Liver (tissue), 9 donors: ENCODE results near the gene ASPSCR1. TPM values are rescaled to one million over a fixed set of nuclear protein-coding genes. Genes with fewer than 3 reads are reported as not detected.
"Not testable (repeated sequence)": the region's sequence is repeated elsewhere in the genome, so short reads cannot be mapped to it uniquely, and the experiment has no call there.

Source experiments
- DNase-seq: peaks from one replicate; pipeline ENCODE4 v3.0.0-alpha.2; 2017; ENCODE audit warnings: low spot score
- H3K27ac ChIP-seq, 2 donors: one replicate each; pipeline ENCODE4 v1.7.0; 2013; ENCODE audit warnings: inconsistent platforms in 2 of 2, low read length in 2 of 2, control low read depth in 1 of 2, low read depth in 1 of 2, mild to moderate bottlenecking in 1 of 2
- H3K27me3 ChIP-seq, 4 donors: one replicate each; pipeline versions ENCODE4 v1.6.1 to v1.7.0; 2013; ENCODE audit warnings: low read length in 3 of 4, inconsistent platforms in 1 of 4, mild to moderate bottlenecking in 1 of 4, moderate library complexity in 1 of 4; ENCODE audit not compliant: control insufficient read depth in 4 of 4, insufficient read depth in 4 of 4
- H3K36me3 ChIP-seq, 4 donors: one replicate each; pipeline versions ENCODE4 v1.6.1 to v1.7.0; 2013; ENCODE audit warnings: low read length in 3 of 4, mild to moderate bottlenecking in 3 of 4, low read depth in 1 of 4, moderate library complexity in 1 of 4; ENCODE audit not compliant: control insufficient read depth in 4 of 4, insufficient read depth in 3 of 4
- H3K4me1 ChIP-seq, 4 donors: one replicate each; pipeline versions ENCODE4 v1.6.1 to v1.7.0; 2013; ENCODE audit warnings: low read length in 3 of 4, mild to moderate bottlenecking in 3 of 4, moderate library complexity in 1 of 4; ENCODE audit not compliant: control insufficient read depth in 4 of 4, insufficient read depth in 4 of 4
- H3K4me3 ChIP-seq, 3 donors: one replicate each; pipeline versions ENCODE4 v1.6.1 to v1.7.0; 2013; ENCODE audit warnings: low read length in 3 of 3, control low read depth in 1 of 3, low read depth in 1 of 3, mild to moderate bottlenecking in 1 of 3
- H3K9ac ChIP-seq, 2 donors: one replicate each; pipeline ENCODE4 v1.7.0; 2013; ENCODE audit warnings: low read length in 2 of 2, mild to moderate bottlenecking in 2 of 2, moderate library complexity in 2 of 2, control low read depth in 1 of 2, low read depth in 1 of 2
- H3K9me3 ChIP-seq, 4 donors: one replicate each; pipeline versions ENCODE4 v1.6.1 to v1.7.0; 2013; ENCODE audit warnings: low read length in 3 of 4; ENCODE audit not compliant: control insufficient read depth in 4 of 4
- EGR1 ChIP-seq, 2 donors: IDR thresholded peaks; 2 replicates each; pipeline ENCODE4 v1.6.1; 2016 to 2018; ENCODE audit warnings: antibody characterized with exemption in 2 of 2, low read depth in 2 of 2
- GABPA ChIP-seq, 2 donors: IDR thresholded peaks in 1 of 2; conservative IDR thresholded peaks in 1 of 2; 2 replicates each; pipeline ENCODE4 v1.6.1; 2016; ENCODE audit warnings: antibody characterized with exemption in 2 of 2, mild to moderate bottlenecking in 1 of 2, moderate library complexity in 1 of 2
- HNF4G ChIP-seq: IDR thresholded peaks from 2 replicates; pipeline ENCODE4 v1.6.1; 2016; ENCODE audit warnings: antibody characterized with exemption
- RAD21 ChIP-seq, 2 donors: IDR thresholded peaks; 2 replicates each; pipeline ENCODE4 v1.6.1; 2016; ENCODE audit warnings: antibody characterized with exemption in 2 of 2, mild to moderate bottlenecking in 2 of 2
- RXRA ChIP-seq, 2 donors: IDR thresholded peaks; 2 replicates each; pipeline ENCODE4 v1.6.1; 2017 to 2018; ENCODE audit warnings: antibody characterized with exemption in 2 of 2, mild to moderate bottlenecking in 1 of 2
- WGBS: extraction: QIAGEN DNeasy Blood & Tissue Kit; methylation state at CpG from one replicate; pipeline ENCODE4 v1.1.7; 2013; 5-methylcytosine and 5-hydroxymethylcytosine counted together
- polyA plus RNA-seq, 2 donors: library from polyadenylated mRNA; stranded (reverse) in 1 of 2; unstranded in 1 of 2; fragments of 200-250 nt in 1 of 2; fragments of >200 nt in 1 of 2; fragmentation: Nextera tagmentation in 1 of 2; extraction: Ambion mirVana in 1 of 2; gene quantifications; one replicate each; pipeline versions ENCODE4 v1.2.1 to v1.2.3, GENCODE V29; 2013 to 2015
- total RNA-seq, 2 donors: library from RNA; depleted of rRNA; stranded (reverse); fragments of >200 nt; gene quantifications; one replicate each; pipeline ENCODE4 v1.2.3, GENCODE V29; 2014
- TF ChIP-seq, protein P1 (sequence below): IDR thresholded peaks from 2 replicates; pipeline ENCODE4 v1.6.1; 2016; ENCODE audit warnings: antibody characterized with exemption
- TF ChIP-seq, protein P2 (sequence below): IDR thresholded peaks from 2 replicates; pipeline ENCODE4 v1.6.1; 2016; ENCODE audit warnings: antibody characterized with exemption
- TF ChIP-seq, protein P3 (sequence below): IDR thresholded peaks from 2 replicates; pipeline ENCODE4 v1.6.1; 2016; ENCODE audit warnings: antibody characterized with exemption
- donor health status: healthy.
- donor health status: healthy.
- donor health status: healthy.
- donor health status: healthy.
- donor health status: healthy.

The ASPSCR1 gene
- total and polyA plus RNA-seq, 4 donors = 17.8 to 26.2 (median 20.4) TPM

DNA sequence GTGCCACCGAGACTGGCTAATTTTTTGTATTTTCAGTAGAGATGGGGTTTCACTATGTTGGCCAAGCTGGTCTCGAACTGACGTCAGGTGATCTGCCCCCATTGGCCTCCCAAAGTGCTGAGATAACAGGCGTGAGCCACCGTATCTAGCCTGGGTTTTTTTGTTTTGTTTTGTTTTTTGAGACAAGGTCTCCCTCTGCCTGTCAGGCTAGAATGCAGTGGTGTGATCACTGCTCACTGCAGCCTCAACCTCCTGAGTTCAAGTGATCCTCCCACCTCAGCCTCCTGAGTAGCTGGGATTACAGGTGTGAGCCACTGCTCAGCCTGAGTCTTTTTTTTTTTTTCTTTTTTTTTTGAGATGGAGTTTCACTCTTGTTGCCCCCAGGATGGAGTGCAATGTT lies 24.0 kb upstream of the ASPSCR1 start:
- H3K9ac ChIP-seq, H3K4me3 ChIP-seq, H3K9me3 ChIP-seq, DNase-seq, H3K27me3 ChIP-seq, H3K4me1 ChIP-seq, H3K36me3 ChIP-seq, H3K27ac ChIP-seq: not testable (repeated sequence)
- peak in 1 of 2 donors; percentile 32 for TF ChIP-seq RAD21 (IDR thresholded peaks at IDR 0.05)
- 75% methylated on average over 5 of the region's 5 CpGs for WGBS

DNA sequence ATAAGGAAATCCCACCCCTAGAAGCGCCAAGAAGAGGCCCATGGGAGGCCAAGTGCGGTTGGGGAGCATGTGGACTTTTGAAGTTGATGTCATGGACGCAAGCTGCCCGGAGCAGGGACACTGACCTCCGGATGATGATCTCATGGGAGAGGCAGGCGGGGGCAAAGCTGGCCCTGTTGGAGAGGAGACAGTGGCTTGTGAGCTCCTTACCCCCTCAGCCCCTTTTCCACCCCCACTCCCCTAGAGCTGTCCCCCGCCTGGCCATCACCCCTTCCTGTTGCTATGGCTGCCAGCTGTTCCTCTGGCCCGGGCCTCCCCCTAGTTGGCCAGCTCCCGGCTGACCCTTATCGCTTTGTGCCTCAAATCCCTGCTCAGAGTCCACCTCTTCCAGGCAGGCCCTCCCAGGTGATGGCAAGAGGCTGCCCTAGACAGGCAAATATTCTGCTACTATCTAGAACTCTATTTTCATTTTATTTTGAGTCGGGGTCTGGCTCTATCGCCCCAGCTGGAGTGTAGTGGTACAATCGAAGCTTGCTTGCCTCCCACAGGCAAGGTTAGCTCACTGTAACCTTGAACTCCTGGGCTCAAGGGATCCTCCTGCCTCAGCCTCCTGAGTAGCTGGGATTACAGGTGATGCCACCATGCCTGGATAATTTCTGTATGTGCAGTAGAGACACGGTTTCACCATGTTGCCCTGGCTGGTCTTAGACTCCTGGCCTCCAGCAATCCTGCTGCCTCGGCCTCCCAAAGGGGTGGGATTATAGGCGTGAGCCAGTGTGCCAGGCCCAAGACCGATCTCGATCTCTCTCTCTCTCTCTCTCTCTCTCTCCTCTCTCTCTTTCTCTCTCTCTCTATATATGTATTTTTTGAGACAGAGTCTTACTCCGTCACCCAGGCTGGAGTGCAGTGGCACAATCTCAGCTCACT lies 23.0 kb upstream of the ASPSCR1 start:
- Histone ChIP-seq H3K36me3 (no peaks in the 10 kb centered on the region), H3K9me3 (no peaks in the 10 kb centered on the region), H3K4me1 (peaks cover 0 to 9% (median 6%) of the 10 kb centered on the region in 4 donors), H3K27ac (no peak overlapping the region), H3K27me3 (no peaks in the 10 kb centered on the region), H3K9ac (no peak overlapping the region), H3K4me3 (no peak overlapping the region)
- TF ChIP-seq RAD21 (IDR thresholded peaks at IDR 0.05) (no peak), RXRA (IDR thresholded peaks at IDR 0.05) (peak in 1 of 2 donors; percentile 17)
- TF ChIP-seq, protein P1, sequence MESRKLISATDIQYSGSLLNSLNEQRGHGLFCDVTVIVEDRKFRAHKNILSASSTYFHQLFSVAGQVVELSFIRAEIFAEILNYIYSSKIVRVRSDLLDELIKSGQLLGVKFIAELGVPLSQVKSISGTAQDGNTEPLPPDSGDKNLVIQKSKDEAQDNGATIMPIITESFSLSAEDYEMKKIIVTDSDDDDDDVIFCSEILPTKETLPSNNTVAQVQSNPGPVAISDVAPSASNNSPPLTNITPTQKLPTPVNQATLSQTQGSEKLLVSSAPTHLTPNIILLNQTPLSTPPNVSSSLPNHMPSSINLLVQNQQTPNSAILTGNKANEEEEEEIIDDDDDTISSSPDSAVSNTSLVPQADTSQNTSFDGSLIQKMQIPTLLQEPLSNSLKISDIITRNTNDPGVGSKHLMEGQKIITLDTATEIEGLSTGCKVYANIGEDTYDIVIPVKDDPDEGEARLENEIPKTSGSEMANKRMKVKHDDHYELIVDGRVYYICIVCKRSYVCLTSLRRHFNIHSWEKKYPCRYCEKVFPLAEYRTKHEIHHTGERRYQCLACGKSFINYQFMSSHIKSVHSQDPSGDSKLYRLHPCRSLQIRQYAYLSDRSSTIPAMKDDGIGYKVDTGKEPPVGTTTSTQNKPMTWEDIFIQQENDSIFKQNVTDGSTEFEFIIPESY = no peak
- TF ChIP-seq, protein P2, sequence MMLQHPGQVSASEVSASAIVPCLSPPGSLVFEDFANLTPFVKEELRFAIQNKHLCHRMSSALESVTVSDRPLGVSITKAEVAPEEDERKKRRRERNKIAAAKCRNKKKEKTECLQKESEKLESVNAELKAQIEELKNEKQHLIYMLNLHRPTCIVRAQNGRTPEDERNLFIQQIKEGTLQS = no peak
- DNase-seq = no peak
- 78% methylated on average over 19 of the region's 19 CpGs for WGBS

DNA sequence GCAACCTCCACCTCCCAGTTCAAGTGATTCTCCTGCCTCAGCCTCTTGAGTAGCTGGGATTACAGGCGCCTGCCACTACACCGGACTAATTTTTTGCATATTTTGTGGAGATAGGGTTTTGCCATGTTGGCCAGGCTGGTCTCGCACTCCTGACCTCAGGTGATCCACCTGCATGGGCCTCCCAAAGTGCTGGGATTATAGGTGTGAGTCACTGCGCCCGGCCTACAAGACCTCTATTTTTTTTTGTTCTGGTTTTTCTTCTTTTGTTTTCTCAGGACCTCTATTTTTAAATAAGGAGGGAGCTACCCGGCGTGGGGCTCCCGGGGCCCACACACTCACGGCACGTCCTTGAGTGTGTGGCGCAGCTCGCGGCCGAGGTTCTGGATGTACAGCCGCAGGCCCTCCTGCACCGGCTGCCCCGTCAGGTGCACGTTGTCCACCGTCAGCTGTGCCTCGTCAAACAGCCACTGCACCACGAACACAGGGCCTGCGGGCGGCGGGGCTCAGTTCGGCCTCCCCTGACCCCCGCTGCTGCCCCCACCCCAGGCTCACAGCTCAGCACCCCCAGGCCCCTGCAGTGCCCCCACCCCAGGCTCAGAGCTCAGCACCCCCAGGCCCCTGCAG lies 22.3 kb upstream of the ASPSCR1 start:
- no peak overlapping the region for H3K27ac ChIP-seq
- WGBS = 97% methylated on average over 26 of the region's 26 CpGs
- H3K9me3 ChIP-seq = no peaks in the 10 kb centered on the region
- DNase-seq = no peak
- H3K27me3 ChIP-seq = no peaks in the 10 kb centered on the region
- TF ChIP-seq GABPA (IDR thresholded peaks at IDR 0.05 in 1 of 2, conservative IDR thresholded peaks at IDR 0.05 in 1 of 2) = no peak
- no peak for TF ChIP-seq EGR1 (IDR thresholded peaks at IDR 0.05; ENCODE audit: low read depth in 2 of 2)
- TF ChIP-seq, protein P2 = no peak
- TF ChIP-seq, protein P3, sequence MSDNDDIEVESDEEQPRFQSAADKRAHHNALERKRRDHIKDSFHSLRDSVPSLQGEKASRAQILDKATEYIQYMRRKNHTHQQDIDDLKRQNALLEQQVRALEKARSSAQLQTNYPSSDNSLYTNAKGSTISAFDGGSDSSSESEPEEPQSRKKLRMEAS = no peak
- TF ChIP-seq HNF4G = no peak
- H3K4me3 ChIP-seq = no peak overlapping the region
- H3K4me1 ChIP-seq = peaks cover 0 to 16% (median 7%) of the 10 kb centered on the region in 4 donors
- no peaks in the 10 kb centered on the region for H3K36me3 ChIP-seq
- H3K9ac ChIP-seq = no peak overlapping the region
